ENCODE measurements around the gene PSMD6.

The PSMD6 gene

GRCh38 chr3:64008487-64009351 lies 14.6 kb downstream of the PSMD6 start:
- H3K4me3 ChIP-seq (ENCODE audit: control insufficient read depth, low read depth, low read length), result no peak overlapping the region
- TF ChIP-seq, protein P1, sequence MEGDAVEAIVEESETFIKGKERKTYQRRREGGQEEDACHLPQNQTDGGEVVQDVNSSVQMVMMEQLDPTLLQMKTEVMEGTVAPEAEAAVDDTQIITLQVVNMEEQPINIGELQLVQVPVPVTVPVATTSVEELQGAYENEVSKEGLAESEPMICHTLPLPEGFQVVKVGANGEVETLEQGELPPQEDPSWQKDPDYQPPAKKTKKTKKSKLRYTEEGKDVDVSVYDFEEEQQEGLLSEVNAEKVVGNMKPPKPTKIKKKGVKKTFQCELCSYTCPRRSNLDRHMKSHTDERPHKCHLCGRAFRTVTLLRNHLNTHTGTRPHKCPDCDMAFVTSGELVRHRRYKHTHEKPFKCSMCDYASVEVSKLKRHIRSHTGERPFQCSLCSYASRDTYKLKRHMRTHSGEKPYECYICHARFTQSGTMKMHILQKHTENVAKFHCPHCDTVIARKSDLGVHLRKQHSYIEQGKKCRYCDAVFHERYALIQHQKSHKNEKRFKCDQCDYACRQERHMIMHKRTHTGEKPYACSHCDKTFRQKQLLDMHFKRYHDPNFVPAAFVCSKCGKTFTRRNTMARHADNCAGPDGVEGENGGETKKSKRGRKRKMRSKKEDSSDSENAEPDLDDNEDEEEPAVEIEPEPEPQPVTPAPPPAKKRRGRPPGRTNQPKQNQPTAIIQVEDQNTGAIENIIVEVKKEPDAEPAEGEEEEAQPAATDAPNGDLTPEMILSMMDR (IDR thresholded peaks at IDR 0.05; ENCODE audit: control insufficient read depth, insufficient read depth, low read depth, low read length, missing control alignments), result no peak
- DNase-seq (ENCODE audit: low read depth), result no peak

DNA sequence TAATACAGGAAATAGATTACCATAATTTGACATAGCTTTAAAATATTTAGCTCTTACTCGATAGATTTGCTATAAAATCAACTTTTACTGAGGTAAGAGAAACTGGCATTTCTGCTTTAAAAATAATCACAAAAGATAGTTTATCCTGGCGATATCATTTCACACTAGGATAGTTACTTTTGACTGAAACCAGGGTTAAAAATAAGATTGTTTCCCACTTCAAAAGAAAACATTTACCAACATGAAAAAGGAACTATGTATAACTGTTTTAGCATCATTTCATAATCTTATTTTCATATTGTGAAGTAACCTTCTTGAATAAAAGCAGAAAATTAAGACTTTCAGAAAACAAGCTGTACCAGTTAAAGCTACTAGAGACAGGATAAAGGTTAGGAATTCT lies 15.3 kb downstream of the PSMD6 start:
- no peak overlapping the region for H3K4me3 ChIP-seq (ENCODE audit: control insufficient read depth, low read depth, low read length)
- TF ChIP-seq, protein P1 (IDR thresholded peaks at IDR 0.05; ENCODE audit: control insufficient read depth, insufficient read depth, low read depth, low read length, missing control alignments), result no peak
- no peak for DNase-seq (ENCODE audit: low read depth)

DNA sequence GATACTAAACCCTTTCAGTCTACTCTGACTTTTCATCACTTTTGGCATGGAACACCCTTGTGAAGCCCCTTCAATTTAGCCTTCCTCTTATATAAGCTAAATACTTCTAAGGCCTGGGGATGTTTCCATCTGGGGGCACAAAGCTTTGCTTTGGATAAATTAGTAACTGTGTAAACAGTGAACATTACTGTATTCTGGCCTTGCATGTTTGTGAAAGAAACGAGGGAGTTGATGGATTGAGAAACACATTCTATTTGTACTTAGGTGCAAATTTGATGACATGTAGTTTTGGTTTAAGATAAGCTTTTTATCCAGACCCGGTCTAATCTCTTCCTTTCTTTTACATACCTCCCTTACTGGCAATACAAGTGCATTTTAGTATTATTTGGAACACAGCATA lies 19.7 kb downstream of the PSMD6 start:
- no peak overlapping the region for H3K4me3 ChIP-seq (ENCODE audit: control insufficient read depth, low read depth, low read length)
- DNase-seq (ENCODE audit: low read depth), result no peak
- TF ChIP-seq, protein P1 (IDR thresholded peaks at IDR 0.05; ENCODE audit: control insufficient read depth, insufficient read depth, low read depth, low read length, missing control alignments), result no peak

DNA sequence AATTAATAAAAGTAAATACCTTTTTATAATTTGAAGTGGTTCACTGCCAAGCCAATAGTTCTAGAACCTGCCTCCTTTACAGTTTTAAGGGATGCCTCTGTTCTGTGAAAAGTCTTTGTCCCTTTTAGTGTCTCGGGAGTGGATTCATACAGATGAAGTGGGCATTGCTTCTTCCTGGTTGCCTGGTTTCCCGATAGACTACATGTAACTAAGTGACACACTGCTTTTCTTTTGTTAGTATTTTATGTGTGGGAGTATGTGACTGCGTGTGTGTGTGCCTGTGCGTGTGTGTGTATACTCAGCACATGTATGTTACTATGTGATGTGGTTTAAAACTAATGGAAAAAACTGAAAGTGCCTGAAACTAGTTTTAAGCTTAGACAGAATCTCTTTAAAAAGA lies 21.1 kb downstream of the PSMD6 start:
- TF ChIP-seq, protein P1 (IDR thresholded peaks at IDR 0.05; ENCODE audit: control insufficient read depth, insufficient read depth, low read depth, low read length, missing control alignments), result no peak
- no peak for DNase-seq (ENCODE audit: low read depth)
- H3K4me3 ChIP-seq (ENCODE audit: control insufficient read depth, low read depth, low read length), result no peak overlapping the region

DNA sequence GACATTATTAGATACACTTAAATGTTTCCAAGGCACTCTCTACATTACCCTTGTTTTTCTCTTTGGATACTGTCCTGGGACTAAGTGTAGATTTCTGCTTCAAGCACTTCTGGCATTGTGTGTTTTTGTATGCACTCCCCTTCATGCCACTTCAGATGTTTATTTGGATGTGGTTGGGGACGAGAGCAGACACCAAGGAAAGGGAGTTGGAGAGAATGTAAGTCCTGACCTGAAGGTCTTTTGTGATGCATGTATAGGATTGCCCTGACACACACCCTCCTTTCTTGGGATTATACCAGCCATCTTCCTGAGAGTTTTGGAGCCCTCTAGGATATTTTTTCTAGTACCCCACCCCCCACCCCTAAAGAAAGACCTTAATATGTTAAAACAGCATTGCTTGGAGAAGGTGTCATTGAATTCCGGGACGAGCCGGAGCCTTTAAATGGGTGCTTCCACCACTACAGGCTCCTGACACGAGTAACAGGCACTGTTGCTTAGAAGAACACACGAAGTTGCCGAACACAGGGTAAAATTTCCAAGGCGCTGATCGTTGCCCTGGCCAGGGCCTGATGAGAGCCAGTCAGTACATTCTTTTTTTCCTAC lies 22.7 kb downstream of the PSMD6 start:
- TF ChIP-seq, protein P1 (IDR thresholded peaks at IDR 0.05; ENCODE audit: control insufficient read depth, insufficient read depth, low read depth, low read length, missing control alignments), result no peak
- H3K4me3 ChIP-seq (ENCODE audit: control insufficient read depth, low read depth, low read length), result no peak overlapping the region
- DNase-seq (ENCODE audit: low read depth), result no peak

DNA sequence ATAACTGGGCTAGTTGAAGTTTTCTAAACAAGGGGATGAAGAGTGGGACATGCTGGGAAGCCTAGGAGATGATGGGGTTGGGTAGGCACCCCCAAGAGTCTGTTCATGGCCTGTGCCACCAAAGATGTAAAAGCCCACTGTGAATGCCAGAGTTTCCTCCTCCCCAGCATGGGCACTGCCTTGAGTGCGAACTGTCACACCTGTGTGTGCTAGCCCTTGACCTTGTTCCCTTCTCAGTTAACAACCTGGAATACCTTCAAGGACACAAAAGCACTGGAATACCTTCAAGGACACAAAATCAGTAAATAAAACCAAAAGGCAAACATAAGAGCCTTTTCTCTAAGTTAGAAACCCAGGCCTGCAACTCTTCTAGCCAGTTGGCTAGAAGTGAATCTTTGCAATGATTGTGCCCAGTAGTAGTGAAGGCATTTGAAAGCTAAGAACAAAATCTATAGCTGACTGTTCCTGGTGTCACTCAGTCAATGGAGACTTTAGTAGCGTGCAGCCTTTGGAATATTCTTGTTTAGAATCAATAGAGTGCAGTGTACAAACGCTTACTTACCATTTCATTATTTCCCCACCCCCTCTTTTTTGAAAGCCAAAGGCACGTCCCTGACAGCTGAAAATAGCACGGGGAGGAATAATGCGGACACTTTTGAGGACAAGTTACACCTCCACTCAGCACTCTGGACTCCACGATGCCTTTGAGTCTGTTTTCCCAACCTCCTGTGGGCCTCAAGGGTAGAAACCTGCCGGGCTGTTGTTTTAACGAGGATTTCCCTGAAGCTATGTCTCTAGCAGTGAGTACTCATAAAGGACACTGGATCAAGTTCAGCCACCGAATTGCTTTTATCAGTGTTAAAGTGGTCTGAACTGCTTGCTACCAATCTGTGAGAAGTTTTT lies 24.2 kb downstream of the PSMD6 start:
- no peak for DNase-seq (ENCODE audit: low read depth)
- no peak overlapping the region for H3K4me3 ChIP-seq (ENCODE audit: control insufficient read depth, low read depth, low read length)
- TF ChIP-seq, protein P1 (IDR thresholded peaks at IDR 0.05; ENCODE audit: control insufficient read depth, insufficient read depth, low read depth, low read length, missing control alignments), result no peak

Data from AG09309 (cell line).